PFSK-1 (cell line): Measurements from ENCODE around the gene UCK2.

Experiments used
- FOXP2 ChIP-seq: optimal IDR thresholded peaks from 2 replicates; pipeline ENCODE3; 2011; ENCODE audit warnings: borderline replicate concordance, control low read depth, inconsistent platforms; ENCODE audit not compliant: insufficient read depth; ENCODE audit errors: extremely low read length, extremely low read depth
- POLR2AphosphoS5 ChIP-seq: IDR thresholded peaks from 2 replicates; pipeline ENCODE4 v1.6.1; 2012; ENCODE audit warnings: low read depth, mild to moderate bottlenecking, control low read depth, low read length, moderate library complexity
- REST ChIP-seq, 2 experiments: IDR thresholded peaks; 2 replicates each; pipeline versions ENCODE4 v1.6.1 to v1.8.0; 2011 to 2012; ENCODE audit warnings: low read depth in 2 of 2, low read length in 2 of 2, control low read depth in 1 of 2, inconsistent platforms in 1 of 2, mild to moderate bottlenecking in 1 of 2, moderate library complexity in 1 of 2; ENCODE audit not compliant: insufficient read depth in 1 of 2
- SIN3A ChIP-seq: IDR thresholded peaks from 2 replicates; pipeline ENCODE4 v1.6.1; 2012; ENCODE audit warnings: mild to moderate bottlenecking, low read length, moderate library complexity, borderline replicate concordance; ENCODE audit not compliant: insufficient read depth
- TAF1 ChIP-seq: IDR thresholded peaks from 2 replicates; pipeline ENCODE4 v1.6.1; 2012; ENCODE audit warnings: low read length, control low read depth, borderline replicate concordance; ENCODE audit not compliant: insufficient read depth

Gene UCK2

GRCh38 chr1:165857046-165857801 lies 29.8 kb downstream of the UCK2 start:
- TF ChIP-seq TAF1 (no peak), SIN3A (no peak), REST (IDR thresholded peaks at IDR 0.05; ENCODE audit: insufficient read depth in 1 of 2, low read depth in 2 of 2, low read length in 2 of 2) (no peak), POLR2AphosphoS5 (no peak), FOXP2 (no peak)

- no peak for TF ChIP-seq SIN3A
- TF ChIP-seq FOXP2: no peak
- no peak for TF ChIP-seq POLR2AphosphoS5
- TF ChIP-seq TAF1: no peak
- no peak for TF ChIP-seq REST (IDR thresholded peaks at IDR 0.05; ENCODE audit: insufficient read depth in 1 of 2, low read depth in 2 of 2, low read length in 2 of 2)
These were observed 31.0 kb downstream of the UCK2 start for GRCh38 chr1:165858364-165858823.

GRCh38 chr1:165858967-165859845 lies 31.8 kb downstream of the UCK2 start:
- TF ChIP-seq POLR2AphosphoS5 (no peak), SIN3A (no peak), FOXP2 (no peak), TAF1 (no peak), REST (IDR thresholded peaks at IDR 0.05; ENCODE audit: insufficient read depth in 1 of 2, low read depth in 2 of 2, low read length in 2 of 2) (no peak)

- TF ChIP-seq POLR2AphosphoS5 (no peak), FOXP2 (no peak), TAF1 (no peak), REST (IDR thresholded peaks at IDR 0.05; ENCODE audit: insufficient read depth in 1 of 2, low read depth in 2 of 2, low read length in 2 of 2) (no peak), SIN3A (no peak)
These were observed 32.7 kb downstream of the UCK2 start for GRCh38 chr1:165860065-165860464.
